ENCODE measurements around the gene SLC35B2.
A peak's percentile ranks its signal among the peaks of the same experiment; 100 is the strongest.

Gene SLC35B2

DNA sequence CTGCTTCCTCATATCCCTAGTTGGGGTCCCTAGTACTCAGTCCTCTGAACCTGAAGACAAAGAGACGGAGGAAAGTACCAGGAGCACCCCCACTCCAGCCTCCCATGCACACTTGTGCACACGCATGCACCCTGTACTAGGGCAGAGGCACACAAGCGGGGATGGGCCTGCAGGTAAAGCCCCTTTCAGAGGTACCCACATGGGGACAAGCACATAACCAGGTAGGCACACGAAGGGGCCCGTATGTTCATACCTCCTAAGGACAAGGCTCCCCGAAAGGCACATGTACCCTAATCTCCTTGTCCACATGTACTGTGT, 14.0 kb upstream of the SLC35B2 start:
- no peak for ATAC-seq (ENCODE audit: low read depth)
- TF ChIP-seq, protein P1, sequence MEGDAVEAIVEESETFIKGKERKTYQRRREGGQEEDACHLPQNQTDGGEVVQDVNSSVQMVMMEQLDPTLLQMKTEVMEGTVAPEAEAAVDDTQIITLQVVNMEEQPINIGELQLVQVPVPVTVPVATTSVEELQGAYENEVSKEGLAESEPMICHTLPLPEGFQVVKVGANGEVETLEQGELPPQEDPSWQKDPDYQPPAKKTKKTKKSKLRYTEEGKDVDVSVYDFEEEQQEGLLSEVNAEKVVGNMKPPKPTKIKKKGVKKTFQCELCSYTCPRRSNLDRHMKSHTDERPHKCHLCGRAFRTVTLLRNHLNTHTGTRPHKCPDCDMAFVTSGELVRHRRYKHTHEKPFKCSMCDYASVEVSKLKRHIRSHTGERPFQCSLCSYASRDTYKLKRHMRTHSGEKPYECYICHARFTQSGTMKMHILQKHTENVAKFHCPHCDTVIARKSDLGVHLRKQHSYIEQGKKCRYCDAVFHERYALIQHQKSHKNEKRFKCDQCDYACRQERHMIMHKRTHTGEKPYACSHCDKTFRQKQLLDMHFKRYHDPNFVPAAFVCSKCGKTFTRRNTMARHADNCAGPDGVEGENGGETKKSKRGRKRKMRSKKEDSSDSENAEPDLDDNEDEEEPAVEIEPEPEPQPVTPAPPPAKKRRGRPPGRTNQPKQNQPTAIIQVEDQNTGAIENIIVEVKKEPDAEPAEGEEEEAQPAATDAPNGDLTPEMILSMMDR (IDR thresholded peaks at IDR 0.05; ENCODE audit: poor library complexity, severe bottlenecking) = no peak
- no peak for DNase-seq (ENCODE audit: low spot score)
- Histone ChIP-seq H3K27ac (ENCODE audit: poor library complexity, severe bottlenecking) (no peak overlapping the region), H3K4me1 (ENCODE audit: insufficient read depth, poor library complexity, severe bottlenecking) (no peaks in the 10 kb centered on the region), H3K36me3 (ENCODE audit: low read depth) (no peaks in the 10 kb centered on the region), H3K9me3 (ENCODE audit: severe bottlenecking) (no peaks in the 10 kb centered on the region), H3K4me3 (ENCODE audit: severe bottlenecking) (no peak overlapping the region), H3K27me3 (ENCODE audit: insufficient read depth, poor library complexity, severe bottlenecking) (peaks cover 34% of the 10 kb centered on the region)

DNA sequence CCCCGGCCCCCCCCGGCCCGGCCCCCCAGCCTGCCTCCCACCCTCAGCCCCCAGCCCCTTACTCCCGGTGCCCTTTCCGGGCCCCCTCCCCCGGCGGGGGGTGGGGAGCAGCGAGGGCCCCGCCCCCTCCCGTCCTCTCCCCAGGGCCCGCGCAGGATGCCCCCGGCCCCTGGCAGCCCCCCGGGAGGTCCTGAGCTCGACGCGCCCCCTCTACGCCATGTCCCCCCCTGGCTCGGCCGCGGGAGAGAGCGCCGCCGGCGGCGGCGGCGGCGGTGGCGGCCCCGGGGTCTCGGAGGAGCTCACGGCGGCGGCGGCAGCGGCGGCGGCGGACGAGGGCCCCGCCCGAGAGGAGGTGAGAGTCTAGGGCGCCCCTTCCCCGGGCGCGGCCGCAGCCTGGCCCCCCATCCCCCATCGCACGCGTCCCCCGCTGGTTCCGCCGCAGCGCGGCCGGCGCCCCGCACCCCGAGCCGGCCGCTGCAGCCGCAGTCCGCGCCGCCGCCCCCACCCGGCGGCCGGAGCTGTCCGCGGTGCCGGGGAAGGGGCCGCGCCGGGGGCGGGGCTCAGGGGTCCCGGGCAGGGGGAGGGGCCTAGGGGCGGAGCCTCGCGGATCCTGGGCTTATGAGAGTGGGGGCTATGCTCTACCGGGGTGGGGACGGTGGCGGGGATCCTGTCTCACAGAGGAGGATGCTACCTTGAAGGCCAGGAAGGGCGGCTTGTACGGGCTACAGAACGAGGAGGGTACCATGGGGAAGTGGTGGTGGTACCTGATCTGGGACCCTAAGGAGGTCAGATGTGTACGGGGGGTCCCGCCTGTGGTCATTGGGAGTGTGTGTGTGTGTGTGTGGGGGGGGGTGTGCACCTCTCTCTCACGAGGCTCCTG, 13.4 kb upstream of the SLC35B2 start:
- H3K4me3 ChIP-seq (ENCODE audit: severe bottlenecking) = peak overlapping the region; percentile 32
- H3K27me3 ChIP-seq (ENCODE audit: insufficient read depth, poor library complexity, severe bottlenecking) = peaks cover 31% of the 10 kb centered on the region
- H3K9me3 ChIP-seq (ENCODE audit: severe bottlenecking) = no peaks in the 10 kb centered on the region
- DNase-seq (ENCODE audit: low spot score) (no peak), ATAC-seq (ENCODE audit: low read depth) (no peak)
- H3K36me3 ChIP-seq (ENCODE audit: low read depth) = no peaks in the 10 kb centered on the region
- H3K4me1 ChIP-seq (ENCODE audit: insufficient read depth, poor library complexity, severe bottlenecking) = no peaks in the 10 kb centered on the region
- no peak overlapping the region for H3K27ac ChIP-seq (ENCODE audit: poor library complexity, severe bottlenecking)
- TF ChIP-seq, protein P1 (IDR thresholded peaks at IDR 0.05; ENCODE audit: poor library complexity, severe bottlenecking) = no peak

- Histone ChIP-seq H3K27ac (ENCODE audit: poor library complexity, severe bottlenecking) (no peak within 1 kb of the TSS), H3K4me3 (ENCODE audit: severe bottlenecking) (peak within 1 kb of the TSS; percentile 32), H3K36me3 (ENCODE audit: low read depth) (no peaks in the 10 kb centered on the region), H3K27me3 (ENCODE audit: insufficient read depth, poor library complexity, severe bottlenecking) (peaks cover 25% of the 10 kb centered on the region), H3K4me1 (ENCODE audit: insufficient read depth, poor library complexity, severe bottlenecking) (no peaks in the 10 kb centered on the region), H3K9me3 (ENCODE audit: severe bottlenecking) (no peaks in the 10 kb centered on the region)
- DNase-seq (ENCODE audit: low spot score) = no peak
- no peak for ATAC-seq (ENCODE audit: low read depth)
- TF ChIP-seq, protein P1 (IDR thresholded peaks at IDR 0.05; ENCODE audit: poor library complexity, severe bottlenecking) = no peak
Observed at GRCh38 chr6:44269921-44270525, 12.7 kb upstream of the SLC35B2 start, which contains the start of gene TMEM151B. Gene TMEM151B, plus strand, starts transcription at chr6:44270450. Its CDS starts 293 bp downstream, at chr6:44270743.

DNA sequence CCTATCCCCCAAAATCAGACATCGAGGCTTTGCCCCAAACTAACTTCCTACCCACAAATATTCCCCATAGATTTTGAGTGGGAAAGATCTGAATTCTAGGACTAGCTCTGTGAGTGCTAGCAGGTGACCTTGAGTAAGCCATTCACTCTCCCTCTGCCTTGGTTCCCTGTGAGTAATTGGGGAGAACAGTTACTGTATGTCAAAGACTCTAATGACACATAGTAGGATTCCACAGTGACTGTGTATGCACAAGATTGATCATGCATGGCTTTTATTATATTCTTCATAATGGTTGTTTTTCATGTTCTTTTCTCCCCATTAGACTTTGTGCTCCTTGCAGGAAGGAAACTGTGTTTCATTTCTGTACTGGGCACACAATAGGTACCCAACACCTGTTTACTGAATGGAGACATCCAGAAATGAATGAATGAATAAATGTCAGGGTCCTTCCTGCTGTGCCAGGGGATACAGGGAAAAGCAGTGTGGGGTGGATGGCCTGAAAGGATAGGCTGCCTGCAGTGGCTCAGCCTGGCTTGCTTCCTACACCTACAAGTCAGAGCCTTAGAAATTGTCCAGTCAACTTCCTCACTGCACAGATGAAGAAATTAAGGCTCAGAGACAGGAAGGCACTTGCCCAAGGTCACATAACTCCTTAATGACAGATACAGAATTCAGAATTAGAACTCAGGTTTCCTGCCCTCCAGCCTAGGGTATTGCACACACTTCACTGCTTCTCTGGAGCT, 12.0 kb upstream of the SLC35B2 start:
- TF ChIP-seq, protein P1 (IDR thresholded peaks at IDR 0.05; ENCODE audit: poor library complexity, severe bottlenecking) = no peak
- H3K27me3 ChIP-seq (ENCODE audit: insufficient read depth, poor library complexity, severe bottlenecking) = peaks cover 25% of the 10 kb centered on the region

More for the DNA sequence above, 12.0 kb upstream of the SLC35B2 start:
- no peak overlapping the region for H3K4me3 ChIP-seq (ENCODE audit: severe bottlenecking)
- H3K9me3 ChIP-seq (ENCODE audit: severe bottlenecking) = no peaks in the 10 kb centered on the region
- no peak for DNase-seq (ENCODE audit: low spot score)
- no peak overlapping the region for H3K27ac ChIP-seq (ENCODE audit: poor library complexity, severe bottlenecking)
- no peaks in the 10 kb centered on the region for H3K36me3 ChIP-seq (ENCODE audit: low read depth)
- no peak for ATAC-seq (ENCODE audit: low read depth)
- H3K4me1 ChIP-seq (ENCODE audit: insufficient read depth, poor library complexity, severe bottlenecking) = peaks cover 2% of the 10 kb centered on the region
